ENCODE measurements around the gene TSPAN2.

Gene TSPAN2

DNA sequence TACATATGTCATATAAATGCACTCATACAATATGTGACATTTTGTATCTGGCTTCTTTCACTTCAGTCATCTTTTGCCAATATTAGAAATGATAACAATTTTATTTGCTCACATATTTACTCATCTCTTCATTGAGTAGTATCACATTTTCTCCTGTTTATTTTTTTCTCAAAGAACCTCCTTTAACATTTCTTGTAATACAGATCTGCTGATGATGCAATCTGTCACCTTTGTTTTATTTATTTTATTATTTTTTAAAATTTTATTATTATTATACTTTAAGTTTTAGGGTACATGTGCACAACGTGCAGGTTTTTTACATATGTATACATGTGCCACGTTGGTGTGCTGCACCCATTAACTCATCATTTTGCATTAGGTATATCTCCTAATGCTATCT is 75.5 kb downstream of the TSPAN2 start:
- Mint-ChIP-seq H3K9me3 (peaks cover 0 to 4% of the 10 kb centered on the region in 2 donors), H3K4me1 (no peaks in the 10 kb centered on the region), H3K27ac (no peak overlapping the region), H3K4me3 (no peak overlapping the region), H3K27me3 (peaks cover 0 to 7% of the 10 kb centered on the region in 2 donors), H3K36me3 (no peaks in the 10 kb centered on the region)
- DNase-seq (no peak), ATAC-seq (replicated peaks) (no peak)

DNA sequence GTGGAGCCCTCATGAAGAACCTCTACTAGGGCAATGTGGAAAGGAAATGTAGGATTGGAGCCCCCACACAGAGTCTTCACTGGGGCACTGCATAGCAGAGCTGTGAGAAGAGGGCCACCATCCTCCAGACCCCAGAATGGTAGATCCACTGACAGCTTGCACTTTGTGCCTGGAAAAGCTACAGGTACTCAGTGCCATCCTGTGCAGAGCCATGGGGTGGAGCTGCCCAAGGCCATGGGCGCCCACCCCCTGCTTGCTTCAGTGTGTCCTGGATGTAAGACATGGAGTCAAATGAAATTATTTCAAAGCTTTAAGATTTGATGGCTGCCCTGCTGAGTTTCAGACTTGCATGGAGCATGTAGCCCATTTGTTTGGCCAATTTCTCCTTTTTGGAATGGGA is 76.9 kb downstream of the TSPAN2 start:
- Mint-ChIP-seq H3K36me3 (no peaks in the 10 kb centered on the region), H3K4me3 (no peak overlapping the region), H3K4me1 (no peaks in the 10 kb centered on the region), H3K27ac (no peak overlapping the region), H3K9me3 (peaks cover 0 to 7% of the 10 kb centered on the region in 2 donors), H3K27me3 (peaks cover 4 to 12% of the 10 kb centered on the region in 2 donors)
- DNase-seq, result no peak
- ATAC-seq (replicated peaks), result no peak

DNA sequence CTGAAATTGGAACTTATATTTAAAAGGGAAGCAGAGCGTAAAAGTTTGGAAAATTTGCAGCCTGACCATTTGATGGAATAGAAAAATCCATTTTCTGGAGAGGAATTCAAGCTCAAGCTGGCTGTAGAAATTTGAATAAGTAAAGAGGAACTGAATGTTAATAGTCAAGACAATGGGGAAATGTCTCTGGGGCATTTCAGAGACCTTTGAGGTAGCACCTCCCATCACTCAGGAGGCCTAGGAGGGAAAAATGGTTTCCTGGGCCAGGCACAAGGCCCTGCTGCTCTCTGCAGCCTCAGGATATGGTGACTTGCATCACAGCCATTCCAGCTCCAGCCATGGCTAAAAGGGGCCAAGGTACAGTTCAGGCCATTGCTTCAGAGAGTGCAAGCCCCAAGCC is 77.3 kb downstream of the TSPAN2 start:
- Mint-ChIP-seq H3K4me1 (no peaks in the 10 kb centered on the region), H3K27ac (no peak overlapping the region), H3K36me3 (no peaks in the 10 kb centered on the region), H3K9me3 (peaks cover 0 to 7% of the 10 kb centered on the region in 2 donors), H3K27me3 (peaks cover 4 to 14% of the 10 kb centered on the region in 2 donors), H3K4me3 (no peak overlapping the region)
- peak; percentile 53 to 56 for ATAC-seq (replicated peaks)
- DNase-seq, result no peak

DNA sequence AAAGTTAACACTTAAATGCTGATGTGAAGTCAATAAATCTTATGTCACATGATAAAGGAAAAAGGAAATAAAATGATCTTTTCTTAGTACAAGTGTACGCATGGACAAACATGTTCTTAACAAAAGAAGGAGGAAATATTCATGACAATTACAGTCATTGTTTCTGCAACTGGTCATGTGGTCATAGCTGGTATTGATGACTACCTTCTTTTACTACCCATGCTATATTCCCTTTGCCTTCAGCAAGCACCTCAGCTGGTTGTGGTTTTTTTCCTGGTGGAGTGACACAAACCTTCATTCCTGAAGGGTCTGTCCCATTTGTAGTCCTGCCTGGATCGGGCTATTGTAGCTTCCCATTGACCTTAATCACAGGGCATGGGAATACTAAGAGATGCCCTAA is 83.1 kb downstream of the TSPAN2 start:
- Mint-ChIP-seq H3K36me3 (no peaks in the 10 kb centered on the region), H3K4me3 (no peak overlapping the region), H3K27ac (no peak overlapping the region), H3K27me3 (peaks cover 17 to 20% of the 10 kb centered on the region in 2 donors), H3K4me1 (no peaks in the 10 kb centered on the region), H3K9me3 (peaks cover 0 to 6% of the 10 kb centered on the region in 2 donors)
- DNase-seq (no peak), ATAC-seq (replicated peaks) (no peak)

All from stimulated activated naive B cell treated with anti-CD40 and anti-IgM and Interleukin-4, amounts not matched to agents 10 μg/mL and 1 μg/mL and 100 μg/mL, for 72 hours (primary cell).